H1 (cell line): ENCODE results near the gene CDHR2. TPM values are rescaled to one million over a fixed set of nuclear protein-coding genes. Genes with fewer than 3 reads are reported as not detected.

Experiments used
- CTCF ChIA-PET: fragments of 300-600 bp; sonication (Branson Sonifier 250); formaldehyde crosslinking; loops from one replicate; lab custom pipeline; 2021; ENCODE audit not compliant: partially characterized antibody; lab: Charles Lee
- POLR2A ChIA-PET: fragments of 300-600 bp; sonication (Branson Sonifier 250); formaldehyde crosslinking; loops from one replicate; lab custom pipeline; 2021; ENCODE audit warnings: inconsistent platforms; ENCODE audit not compliant: partially characterized antibody; lab: Charles Lee
- DNase-seq, 2 experiments: peaks; one replicate each; pipeline versions ENCODE4 v3.0.0 to v3.0.0-alpha.2; 2010 to 2022; ENCODE audit warnings: low spot score in 2 of 2, low read depth in 1 of 2, mixed read lengths in 1 of 2
- FAIRE-seq: peaks from 2 replicates; lab custom pipeline; 2011; peaks lifted over from hg19 to GRCh38; lab: Jason Lieb, UNC
- H2AFZ ChIP-seq: 2 replicates; pipeline ENCODE4 v1.8.1; 2012; ENCODE audit warnings: low read length, inconsistent platforms
- H2AK5ac ChIP-seq: 2 replicates; pipeline ENCODE4 v1.6.1; 2013; ENCODE audit warnings: low read depth, low read length
- H2BK120ac ChIP-seq: replicated peaks from 2 replicates; pipeline ENCODE3; 2013; ENCODE audit warnings: low read depth, low read length, inconsistent platforms
- H2BK12ac ChIP-seq: 2 replicates; pipeline ENCODE4 v1.6.1; 2013; ENCODE audit warnings: low read depth, low read length
- H2BK15ac ChIP-seq: 2 replicates; pipeline ENCODE4 v1.6.1; 2013; ENCODE audit warnings: low read length
- H2BK20ac ChIP-seq: 2 replicates; pipeline ENCODE4 v1.6.1; 2013; ENCODE audit warnings: low read length
- H2BK5ac ChIP-seq: 2 replicates; pipeline ENCODE4 v1.6.1; 2013; ENCODE audit warnings: low read depth, low read length
- H3K14ac ChIP-seq: 2 replicates; pipeline ENCODE4 v1.6.1; 2013; ENCODE audit warnings: inconsistent platforms; ENCODE audit not compliant: insufficient read length
- H3K18ac ChIP-seq: 2 replicates; pipeline ENCODE4 v1.6.1; 2013; ENCODE audit warnings: low read length; ENCODE audit errors: extremely low read depth
- H3K23ac ChIP-seq: 2 replicates; pipeline ENCODE4 v1.6.1; 2013; ENCODE audit warnings: inconsistent platforms; ENCODE audit not compliant: insufficient read length
- H3K23me2 ChIP-seq: 2 replicates; pipeline ENCODE4 v1.6.1; 2013; ENCODE audit warnings: low read depth, low read length
- H3K27ac ChIP-seq: 2 replicates; pipeline ENCODE4 v1.6.1; 2011; ENCODE audit warnings: low read depth, low read length, inconsistent platforms
- H3K27me3 ChIP-seq, 4 experiments: replicated peaks in 1 of 4; 1 replicate in 1 of 4; 2 replicates in 3 of 4; pipeline versions ENCODE4 v1.6.1 to v1.8.1; 2011 to 2013; ENCODE audit warnings: low read length in 3 of 4, mild to moderate bottlenecking in 3 of 4, inconsistent platforms in 2 of 4, mixed read lengths in 2 of 4, moderate library complexity in 1 of 4; ENCODE audit not compliant: control insufficient read depth in 3 of 4, insufficient read depth in 3 of 4; ENCODE audit errors: extremely low read depth in 1 of 4
- H3K36me3 ChIP-seq, 4 experiments: 2 replicates each; pipeline versions ENCODE4 v1.6.1 to v1.8.1; 2011 to 2013; ENCODE audit warnings: mild to moderate bottlenecking in 4 of 4, low read length in 3 of 4, moderate library complexity in 2 of 4, control low read depth in 1 of 4, inconsistent platforms in 1 of 4; ENCODE audit not compliant: insufficient read depth in 4 of 4, control insufficient read depth in 2 of 4
- H3K4ac ChIP-seq: replicated peaks from 2 replicates; pipeline ENCODE3; 2013; ENCODE audit warnings: low read length, low read depth, mixed read lengths, inconsistent platforms; ENCODE audit not compliant: insufficient read length
- H3K4me1 ChIP-seq, 4 experiments: replicated peaks in 1 of 4; 1 replicate in 1 of 4; 2 replicates in 3 of 4; pipeline versions ENCODE4 v1.6.1 to v1.8.1; 2011 to 2013; ENCODE audit warnings: low read length in 3 of 4, inconsistent platforms in 2 of 4, mixed read lengths in 1 of 4; ENCODE audit not compliant: insufficient read depth in 4 of 4, control insufficient read depth in 3 of 4
- H3K4me2 ChIP-seq, 2 experiments: 2 replicates each; pipeline versions ENCODE4 v1.6.1 to v1.8.1; 2011 to 2013; ENCODE audit warnings: low read depth in 2 of 2, low read length in 2 of 2, control low read depth in 1 of 2, inconsistent platforms in 1 of 2, mild to moderate bottlenecking in 1 of 2; ENCODE audit not compliant: insufficient read depth in 1 of 2
- H3K4me3 ChIP-seq, 4 experiments: fragments of 200-600, 300-600 bp in 1 of 4; sonication (generic), shearing (Covaris generic), sonication (Bioruptor Twin) in 1 of 4; 2 replicates each; pipeline versions ENCODE4 v1.5.1 to v1.8.1; 2011 to 2016; ENCODE audit warnings: low read length in 4 of 4, low read depth in 3 of 4, control low read depth in 2 of 4, inconsistent platforms in 2 of 4, mild to moderate bottlenecking in 2 of 4, mixed read lengths in 1 of 4, moderate library complexity in 1 of 4; ENCODE audit not compliant: insufficient read depth in 2 of 4; ENCODE audit errors: extremely low read depth in 1 of 4
- H3K56ac ChIP-seq: replicated peaks from 2 replicates; pipeline ENCODE3; 2013; ENCODE audit warnings: low read depth, mild to moderate bottlenecking, mixed read lengths, low read length, inconsistent platforms; ENCODE audit not compliant: insufficient read length
- H3K79me1 ChIP-seq: 2 replicates; pipeline ENCODE4 v1.6.1; 2013; ENCODE audit warnings: low read depth, low read length, control low read depth
- H3K79me2 ChIP-seq, 2 experiments: 2 replicates each; pipeline versions ENCODE4 v1.6.1 to v1.8.1; 2012 to 2013; ENCODE audit warnings: low read length in 2 of 2, mild to moderate bottlenecking in 2 of 2, inconsistent platforms in 1 of 2; ENCODE audit not compliant: insufficient read depth in 2 of 2, control insufficient read depth in 1 of 2
- H3K9ac ChIP-seq, 4 experiments: replicated peaks in 1 of 4; 1 replicate in 1 of 4; 2 replicates in 3 of 4; pipeline versions ENCODE4 v1.6.1 to v1.8.1; 2011 to 2013; ENCODE audit warnings: low read depth in 3 of 4, low read length in 3 of 4, control low read depth in 2 of 4, mild to moderate bottlenecking in 2 of 4, moderate library complexity in 2 of 4, inconsistent platforms in 1 of 4; ENCODE audit errors: extremely low read depth in 1 of 4
- H3K9me3 ChIP-seq, 2 experiments: 2 replicates each; pipeline versions ENCODE4 v1.6.1 to v1.8.1; 2012 to 2013; ENCODE audit warnings: mild to moderate bottlenecking in 2 of 2, moderate library complexity in 2 of 2, control low read depth in 1 of 2, inconsistent platforms in 1 of 2, low read depth in 1 of 2, low read length in 1 of 2, mixed read lengths in 1 of 2; ENCODE audit not compliant: insufficient read depth in 2 of 2
- H4K20me1 ChIP-seq, 2 experiments: replicated peaks in 1 of 2; 2 replicates each; pipeline versions ENCODE3 to v1.8.1; 2011 to 2013; ENCODE audit warnings: inconsistent platforms in 2 of 2, low read length in 2 of 2, mild to moderate bottlenecking in 1 of 2; ENCODE audit not compliant: insufficient read depth in 2 of 2, control insufficient read depth in 1 of 2
- H4K5ac ChIP-seq: 2 replicates; pipeline ENCODE4 v1.6.1; 2013; ENCODE audit warnings: low read length, low read depth, mixed read lengths, inconsistent platforms; ENCODE audit not compliant: insufficient read length
- H4K8ac ChIP-seq: 2 replicates; pipeline ENCODE4 v1.8.0; 2013; ENCODE audit warnings: mild to moderate bottlenecking, moderate library complexity, low read length, inconsistent platforms; ENCODE audit not compliant: insufficient read depth; ENCODE audit errors: extremely low read depth
- H4K91ac ChIP-seq: replicated peaks from 2 replicates; pipeline ENCODE3; 2013; ENCODE audit warnings: low read length, mixed read lengths, inconsistent platforms; ENCODE audit not compliant: insufficient read length
- CTCF ChIP-seq, 3 experiments: IDR thresholded peaks; 1 replicate in 2 of 3; 2 replicates in 1 of 3; pipeline versions ENCODE4 v1.5.1 to v1.6.1; 2011; ENCODE audit warnings: low read length in 3 of 3, mild to moderate bottlenecking in 3 of 3, inconsistent platforms in 2 of 3, low read depth in 1 of 3, moderate library complexity in 1 of 3; ENCODE audit not compliant: insufficient read depth in 1 of 3; ENCODE audit errors: control extremely low read depth in 1 of 3
- JUN ChIP-seq: IDR thresholded peaks from 2 replicates; pipeline ENCODE4 v1.6.1; 2011; ENCODE audit warnings: low read depth, mild to moderate bottlenecking, improper control_type of control experiment, low read length
- WGBS, 2 experiments: shearing (Covaris generic) in 1 of 2; methylation state at CpG; one replicate each; pipeline versions ENCODE4 v1.1.6 to v1.1.7; 2013 to 2015; ENCODE audit warnings: low lambda C conversion rate in 2 of 2, mixed read lengths in 2 of 2, inconsistent platforms in 1 of 2, low coverage in 1 of 2, missing lambda C conversion rate in 1 of 2; ENCODE audit not compliant: insufficient replicate concordance in 2 of 2, insufficient coverage in 1 of 2, insufficient read length in 1 of 2; ENCODE audit errors: extremely low coverage in 1 of 2, missing lambda C conversion rate in 1 of 2; 5-methylcytosine and 5-hydroxymethylcytosine counted together
- polyA plus RNA-seq, 7 experiments: library from polyadenylated mRNA; depleted of rRNA in 3 of 7; stranded (reverse) in 5 of 7; unstranded in 2 of 7; fragments of >200 nt in 5 of 7; fragments of 200-250 nt in 2 of 7; gene quantifications; 1 replicate in 5 of 7; 2 replicates in 1 of 7; 4 replicates in 1 of 7; pipeline versions ENCODE4 v1.2.1 to v1.2.3, GENCODE V29; 2011 to 2013; ENCODE audit warnings: missing spikeins in 2 of 7, mixed read lengths in 2 of 7
- total RNA-seq: library from RNA; stranded (reverse); fragmentation: NEBNext Ultra II Directional; extraction: Animal tissue kit (Norgen Biotek cat#: 25700); gene quantifications from 2 replicates; pipeline ENCODE4 v1.2.1, GENCODE V29; 2021

CDHR2 gene
- total and polyA plus RNA-seq, 2 of the 8 experiments (the other 6 are each of a cell fraction or from before 2014, with no cell fraction given) = 0.02 to 0.43 TPM

GRCh38 chr5:176581361-176581760, 32.2 kb downstream of the CDHR2 start:
- Histone ChIP-seq H3K36me3 (no peaks in the 10 kb centered on the region), H3K23ac (no peak overlapping the region), H2BK5ac (no peak overlapping the region), H2BK120ac (no peak overlapping the region), H3K23me2 (no peaks in the 10 kb centered on the region), H3K4me2 (no peak overlapping the region)
- 90% methylated on average over 12 of the region's 12 CpGs; no CpG with 5 or more reads in 1 of the 2 experiments for WGBS, 2 experiments
- TF ChIP-seq JUN = no peak
- TF ChIP-seq CTCF (IDR thresholded peaks at IDR 0.05; ENCODE audit: control extremely low read depth in 1 of 3, insufficient read depth in 1 of 3, low read depth in 1 of 3, low read length in 3 of 3) = 0 out of 4 replicates have a peak, but pooled peaks of 1 of the 3 experiments have one; percentile 4
- TF ChIP-seq, all 59 proteins: peak for 1
- H3K56ac ChIP-seq = no peak overlapping the region
- no peak overlapping the region for H3K27ac ChIP-seq
- H2BK20ac ChIP-seq = no peak overlapping the region
- H2BK12ac ChIP-seq = no peak overlapping the region
- no peak overlapping the region for H4K8ac ChIP-seq
- no peak overlapping the region for H4K5ac ChIP-seq
- no peaks in the 10 kb centered on the region for H3K79me2 ChIP-seq
- H3K79me1 ChIP-seq = no peaks in the 10 kb centered on the region
- peaks cover 10 to 18% of the 10 kb centered on the region in 2 experiments for H3K9me3 ChIP-seq
- no peak overlapping the region for H3K4me3 ChIP-seq
- FAIRE-seq = no peak
- no peak overlapping the region for H2BK15ac ChIP-seq
- no peak for DNase-seq
- no peak overlapping the region for H3K4ac ChIP-seq
- H3K18ac ChIP-seq = no peak overlapping the region
- peaks cover 0 to 2% (median under 1%) of the 10 kb centered on the region in 4 experiments; a peak in 1 of 7 replicates for H3K4me1 ChIP-seq
- POLR2A ChIA-PET = no interaction called here
- H3K14ac ChIP-seq = no peak overlapping the region
- H2AFZ ChIP-seq = no peak overlapping the region
- no peaks in the 10 kb centered on the region for H4K20me1 ChIP-seq
- H4K91ac ChIP-seq = no peak overlapping the region
- CTCF ChIA-PET = interaction anchor here (1.0 kb wide), 1 partner anchor 12 kb away, joined by 3 read pairs; no protein-coding TSS in a partner anchor
- no peaks in the 10 kb centered on the region; a peak in 1 of 7 replicates for H3K27me3 ChIP-seq
- no peak overlapping the region for H2AK5ac ChIP-seq
- no peak overlapping the region for H3K9ac ChIP-seq
